IMR-90 (cell line): ENCODE results near the gene MPZL3. TPM values are rescaled to one million over a fixed set of nuclear protein-coding genes. Genes with fewer than 3 reads are reported as not detected.

ENCODE experiments used
- ATAC-seq: fragments of 200-7000 bp; cut with Tn5 transposase; 2 replicates; pipeline ENCODE4 v1.9.1; 2020; ENCODE audit warnings: low read depth, mild to moderate bottlenecking, moderate library complexity
- BruUV-seq: library from RNA; stranded (reverse); fragments of 400-500 nt; replicated peaks from 2 replicates; lab custom pipeline; 2021; lab: Mats Ljungman, UMichigan
- CTCF ChIA-PET: fragments of 300-600 bp; formaldehyde crosslinking; extraction: SDS; loops from one replicate; lab custom pipeline; 2021; ENCODE audit warnings: antibody characterized with exemption; lab: Yijun Ruan, JAX
- POLR2A ChIA-PET: fragments of 300-600 bp; sonication (Branson Sonifier 250); formaldehyde crosslinking; loops from one replicate; lab custom pipeline; 2022; ENCODE audit warnings: antibody characterized with exemption; ENCODE audit not compliant: unreplicated experiment; lab: Charles Lee
- DNase-seq: peaks from one replicate; pipeline ENCODE4 v3.0.0; 2013
- H2AFZ ChIP-seq: replicated peaks from 2 replicates; pipeline ENCODE3; 2013; ENCODE audit warnings: low read length, mild to moderate bottlenecking; ENCODE audit not compliant: poor library complexity
- H2AK5ac ChIP-seq: 2 replicates; pipeline ENCODE4 v1.6.1; 2013; ENCODE audit warnings: low read depth, low read length, inconsistent platforms
- H2AK9ac ChIP-seq: replicated peaks from 2 replicates; pipeline ENCODE3; 2013; ENCODE audit warnings: mild to moderate bottlenecking, low read depth, low read length, moderate library complexity; ENCODE audit not compliant: poor library complexity
- H2BK120ac ChIP-seq: 2 replicates; pipeline ENCODE4 v1.6.1; 2013; ENCODE audit warnings: low read depth, low read length, inconsistent platforms
- H2BK15ac ChIP-seq: 3 replicates; pipeline ENCODE4 v1.6.1; 2013; ENCODE audit warnings: low read depth, low read length, inconsistent platforms
- H2BK20ac ChIP-seq: 2 replicates; pipeline ENCODE4 v1.6.1; 2013; ENCODE audit warnings: low read depth, mild to moderate bottlenecking, inconsistent platforms, low read length, moderate library complexity
- H2BK5ac ChIP-seq: 2 replicates; pipeline ENCODE4 v1.6.1; 2013; ENCODE audit warnings: mild to moderate bottlenecking, low read depth, low read length, inconsistent platforms; ENCODE audit not compliant: poor library complexity, severe bottlenecking
- H3K14ac ChIP-seq: replicated peaks from 2 replicates; pipeline ENCODE4 v1.6.1; 2013; ENCODE audit warnings: low read depth, low read length, inconsistent platforms
- H3K18ac ChIP-seq: 2 replicates; pipeline ENCODE4 v1.6.1; 2013; ENCODE audit warnings: low read depth, low read length, control low read depth
- H3K23ac ChIP-seq: 2 replicates; pipeline ENCODE4 v1.6.1; 2013; ENCODE audit warnings: low read depth, low read length, inconsistent platforms
- H3K27ac ChIP-seq: 2 replicates; pipeline ENCODE4 v1.5.1; 2013; ENCODE audit warnings: mild to moderate bottlenecking, control low read depth, low read length; ENCODE audit not compliant: insufficient read depth
- H3K27me3 ChIP-seq: 2 replicates; pipeline ENCODE4 v1.6.1; 2013; ENCODE audit warnings: low read length; ENCODE audit not compliant: control insufficient read depth, insufficient read depth
- H3K36me3 ChIP-seq: 2 replicates; pipeline ENCODE4 v1.6.1; 2013; ENCODE audit warnings: low read length, mixed read lengths; ENCODE audit not compliant: control insufficient read depth, insufficient read depth
- H3K4ac ChIP-seq: 2 replicates; pipeline ENCODE4 v1.6.1; 2013; ENCODE audit warnings: low read depth, low read length, inconsistent platforms
- H3K4me1 ChIP-seq: 2 replicates; pipeline ENCODE4 v1.6.1; 2013; ENCODE audit warnings: low read length, mixed read lengths; ENCODE audit not compliant: control insufficient read depth, insufficient read depth
- H3K4me2 ChIP-seq: 2 replicates; pipeline ENCODE4 v1.6.1; 2013; ENCODE audit warnings: low read depth, mild to moderate bottlenecking, control low read depth, low read length, moderate library complexity
- H3K4me3 ChIP-seq: 2 replicates; pipeline ENCODE4 v1.5.1; 2013; ENCODE audit warnings: low read depth, mild to moderate bottlenecking, control low read depth, low read length, moderate library complexity; ENCODE audit not compliant: insufficient read depth
- H3K56ac ChIP-seq: 2 replicates; pipeline ENCODE4 v1.6.1; 2013; ENCODE audit warnings: low read length, inconsistent platforms; ENCODE audit not compliant: insufficient read depth; ENCODE audit errors: extremely low read depth
- H3K79me1 ChIP-seq, 2 experiments: 2 replicates each; pipeline ENCODE4 v1.6.1; 2013; ENCODE audit warnings: low read length in 2 of 2, inconsistent platforms in 1 of 2, low read depth in 1 of 2
- H3K9ac ChIP-seq: 2 replicates; pipeline ENCODE4 v1.6.1; 2013; ENCODE audit warnings: low read depth, low read length, control low read depth
- H3K9me1 ChIP-seq: 2 replicates; pipeline ENCODE4 v1.6.1; 2013; ENCODE audit warnings: low read length, inconsistent platforms; ENCODE audit not compliant: insufficient read depth
- H3K9me3 ChIP-seq: 2 replicates; pipeline ENCODE4 v1.6.1; 2013; ENCODE audit warnings: low read length; ENCODE audit not compliant: control insufficient read depth, insufficient read depth
- H4K20me1 ChIP-seq: 2 replicates; pipeline ENCODE4 v1.6.1; 2013; ENCODE audit warnings: low read length, inconsistent platforms; ENCODE audit not compliant: insufficient read depth
- H4K5ac ChIP-seq: 2 replicates; pipeline ENCODE4 v1.6.1; 2013; ENCODE audit warnings: mild to moderate bottlenecking, low read depth, low read length, control low read depth
- H4K8ac ChIP-seq, 2 experiments: 2 replicates each; pipeline ENCODE4 v1.6.1; 2013; ENCODE audit warnings: low read depth in 2 of 2, low read length in 2 of 2, control low read depth in 1 of 2, inconsistent platforms in 1 of 2
- H4K91ac ChIP-seq: 2 replicates; pipeline ENCODE4 v1.6.1; 2013; ENCODE audit warnings: low read depth, low read length, inconsistent platforms; ENCODE audit not compliant: insufficient read depth
- BHLHE40 ChIP-seq: fragments of 150-350 bp; IDR thresholded peaks from 2 replicates; pipeline ENCODE4 v1.6.1; 2016; ENCODE audit warnings: mild to moderate bottlenecking, low read depth, low read length
- CHD1 ChIP-seq: IDR thresholded peaks from 2 replicates; pipeline ENCODE4 v1.6.1; 2012; ENCODE audit warnings: low read depth, low read length, improper control_type of control experiment
- CTCF ChIP-seq: conservative IDR thresholded peaks from 2 replicates; pipeline ENCODE4 v1.5.1; 2012; ENCODE audit warnings: mild to moderate bottlenecking, low read depth, low read length, improper control_type of control experiment
- ELK1 ChIP-seq: fragments of 150-350 bp; IDR thresholded peaks from 2 replicates; pipeline ENCODE4 v1.6.1; 2016; ENCODE audit warnings: low read depth, mild to moderate bottlenecking, low read length, moderate library complexity, borderline replicate concordance
- MAFK ChIP-seq: IDR thresholded peaks from 2 replicates; pipeline ENCODE4 v1.6.1; 2012; ENCODE audit warnings: low read depth, low read length, improper control_type of control experiment
- MAZ ChIP-seq: IDR thresholded peaks from 2 replicates; pipeline ENCODE4 v1.6.1; 2012; ENCODE audit warnings: low read depth, mild to moderate bottlenecking, low read length, improper control_type of control experiment, moderate library complexity, borderline replicate concordance
- MXI1 ChIP-seq: IDR thresholded peaks from 2 replicates; pipeline ENCODE4 v1.6.1; 2012; ENCODE audit warnings: low read depth, mild to moderate bottlenecking, low read length, moderate library complexity, borderline replicate concordance
- NFE2L2 ChIP-seq: fragments of 150-350 bp; IDR thresholded peaks from 2 replicates; pipeline ENCODE4 v1.6.1; 2016; ENCODE audit warnings: low read depth, mild to moderate bottlenecking, low read length
- POLR2A ChIP-seq: IDR thresholded peaks from 2 replicates; pipeline ENCODE4 v1.6.1; 2012; ENCODE audit warnings: mild to moderate bottlenecking, low read depth, low read length
- RAD21 ChIP-seq: IDR thresholded peaks from 2 replicates; pipeline ENCODE4 v1.6.1; 2012; ENCODE audit warnings: low read length, improper control_type of control experiment
- RCOR1 ChIP-seq: IDR thresholded peaks from 2 replicates; pipeline ENCODE4 v1.6.1; 2012; ENCODE audit warnings: mild to moderate bottlenecking, low read length, improper control_type of control experiment; ENCODE audit not compliant: insufficient replicate concordance
- RFX5 ChIP-seq: IDR thresholded peaks from 2 replicates; pipeline ENCODE4 v1.8.0; 2012; ENCODE audit warnings: low read depth, mild to moderate bottlenecking, low read length, moderate library complexity
- SMC3 ChIP-seq: fragments of 150-350 bp; IDR thresholded peaks from 2 replicates; pipeline ENCODE4 v1.6.1; 2016; ENCODE audit warnings: low read depth, mild to moderate bottlenecking, antibody characterized with exemption, low read length, moderate library complexity
- USF2 ChIP-seq: fragments of 150-350 bp; IDR thresholded peaks from 2 replicates; pipeline ENCODE4 v1.6.1; 2017; ENCODE audit warnings: mild to moderate bottlenecking, antibody characterized with exemption, low read length, low read depth
- WGBS, 2 experiments: methylation state at CpG; one replicate each; pipeline versions ENCODE4 v1.1.5 to v1.1.7; 2013; ENCODE audit warnings: missing lambda C conversion rate in 2 of 2; ENCODE audit not compliant: insufficient read length in 1 of 2; ENCODE audit errors: extremely low coverage in 2 of 2; 5-methylcytosine and 5-hydroxymethylcytosine counted together
- dilution Hi-C: fragments of 300-500 bp; cut with HindIII; formaldehyde crosslinking; loops from one replicate; pipeline ENCODE4 v1.14.3; 2018; ENCODE audit warnings: low sequenced_read_pairs; ENCODE audit not compliant: unreplicated experiment
- in situ Hi-C: fragments of 300-500 bp; cut with MboI; formaldehyde crosslinking; loops from 3 replicates; pipeline ENCODE4 v1.14.3; 2019; ENCODE audit warnings: low sequenced_read_pairs, inconsistent platforms, mixed read lengths
- intact Hi-C: fragments of 100-400 bp; cut with micrococcal nuclease; formaldehyde crosslinking; loops from 2 replicates; pipeline ENCODE4 v1.10.0; 2022
- polyA plus RNA-seq, 3 experiments: library from polyadenylated mRNA; depleted of rRNA; stranded (reverse); fragments of >200 nt; gene quantifications; 2 replicates each; pipeline ENCODE4 v1.2.3, GENCODE V29; 2012; ENCODE audit warnings: low replicate concordance in 1 of 3
- total RNA-seq: library from RNA; depleted of rRNA; stranded (reverse); fragments of >200 nt; gene quantifications from 2 replicates; pipeline ENCODE4 v1.2.3, GENCODE V29; 2012

Gene MPZL3
- total and polyA plus RNA-seq, 2 of the 4 experiments (the other 2 are of a cell fraction) = 0.15 to 0.36 TPM

- ATAC-seq (no peak), DNase-seq (no peak)
- Histone ChIP-seq H3K9me3 (no peaks in the 10 kb centered on the region), H3K14ac (no peak overlapping the region), H3K4me3 (no peak overlapping the region), H2AK9ac (no peak overlapping the region), H3K9me1 (no peaks in the 10 kb centered on the region), H3K56ac (no peak overlapping the region), H2AK5ac (no peak overlapping the region), H2BK20ac (no peak overlapping the region), H4K91ac (no peak overlapping the region), H3K4me1 (no peaks in the 10 kb centered on the region), H3K27me3 (0 out of 2 replicates have a peak, but pooled peaks cover 3% of the 10 kb centered on the region), H3K27ac (no peak overlapping the region), H3K36me3 (no peaks in the 10 kb centered on the region), H3K18ac (no peak overlapping the region), H3K4me2 (no peak overlapping the region), H3K79me1 (no peaks in the 10 kb centered on the region), H4K20me1 (no peaks in the 10 kb centered on the region), H2BK5ac (no peak overlapping the region), H2BK120ac (no peak overlapping the region), H4K8ac (no peak overlapping the region), H2AFZ (no peak overlapping the region), H3K23ac (no peak overlapping the region), H2BK15ac (no peak overlapping the region), H4K5ac (no peak overlapping the region), H3K9ac (no peak overlapping the region), H3K4ac (no peak overlapping the region)
- 63% methylated on average over 2 of the region's 8 CpGs; no CpG with 5 or more reads in 1 of the 2 experiments for WGBS, 2 experiments
- in situ Hi-C loops = no loop called here
- no TSS peak for BruUV-seq
- intact Hi-C loops = no loop called here
- TF ChIP-seq RFX5 (no peak), ELK1 (no peak), MAZ (no peak), USF2 (no peak), SMC3 (no peak), BHLHE40 (no peak), POLR2A (no peak), CTCF (no peak), NFE2L2 (no peak), RAD21 (no peak), CHD1 (no peak), RCOR1 (no peak), MAFK (no peak), MXI1 (no peak)
- ChIA-PET POLR2A (no interaction called here), CTCF (no interaction called here)
- dilution Hi-C loops = no loop called here
Observed at GRCh38 chr11:118243161-118243560, 9.0 kb downstream of the MPZL3 start.
